Measurements from ENCODE around the gene TEDC2. TPM values are rescaled to one million over a fixed set of nuclear protein-coding genes. Genes with fewer than 3 reads are reported as not detected.

TEDC2 gene
- total and polyA plus RNA-seq, 9 of the 15 experiments (the other 6 are each of a cell fraction or from before 2014, with no cell fraction given) = 0.75 to 57.0 (median 17.6) TPM

- TF ChIP-seq VEZF1 (CRISPR knock-in tag; IDR thresholded peaks at IDR 0.05) = peak; percentile 54
- TF ChIP-seq ZNF511 (CRISPR knock-in tag; IDR thresholded peaks at IDR 0.05) = no peak
- no peak for TF ChIP-seq EWSR1 (IDR thresholded peaks at IDR 0.05; ENCODE audit: borderline replicate concordance, low read depth, partially characterized antibody)
- TF ChIP-seq ZNF830 (CRISPR knock-in tag; IDR thresholded peaks at IDR 0.05) = no peak
- TF ChIP-seq LARP7 (IDR thresholded peaks at IDR 0.05) = no peak
- TF ChIP-seq SMAD3 (CRISPR knock-in tag; conservative IDR thresholded peaks at IDR 0.05) = no peak
- TF ChIP-seq DPF2 (IDR thresholded peaks at IDR 0.05) = peak; percentile 62
- TF ChIP-seq, protein P1, sequence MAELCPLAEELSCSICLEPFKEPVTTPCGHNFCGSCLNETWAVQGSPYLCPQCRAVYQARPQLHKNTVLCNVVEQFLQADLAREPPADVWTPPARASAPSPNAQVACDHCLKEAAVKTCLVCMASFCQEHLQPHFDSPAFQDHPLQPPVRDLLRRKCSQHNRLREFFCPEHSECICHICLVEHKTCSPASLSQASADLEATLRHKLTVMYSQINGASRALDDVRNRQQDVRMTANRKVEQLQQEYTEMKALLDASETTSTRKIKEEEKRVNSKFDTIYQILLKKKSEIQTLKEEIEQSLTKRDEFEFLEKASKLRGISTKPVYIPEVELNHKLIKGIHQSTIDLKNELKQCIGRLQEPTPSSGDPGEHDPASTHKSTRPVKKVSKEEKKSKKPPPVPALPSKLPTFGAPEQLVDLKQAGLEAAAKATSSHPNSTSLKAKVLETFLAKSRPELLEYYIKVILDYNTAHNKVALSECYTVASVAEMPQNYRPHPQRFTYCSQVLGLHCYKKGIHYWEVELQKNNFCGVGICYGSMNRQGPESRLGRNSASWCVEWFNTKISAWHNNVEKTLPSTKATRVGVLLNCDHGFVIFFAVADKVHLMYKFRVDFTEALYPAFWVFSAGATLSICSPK (IDR thresholded peaks at IDR 0.05; ENCODE audit: borderline replicate concordance) = no peak
- TF ChIP-seq RBM14 (IDR thresholded peaks at IDR 0.05; ENCODE audit: borderline replicate concordance, insufficient read depth, low read depth, low read length) = no peak
- no peak for TF ChIP-seq RFX5 (IDR thresholded peaks at IDR 0.05; ENCODE audit: low read depth, low read length)
- TF ChIP-seq JUN (IDR thresholded peaks at IDR 0.05; ENCODE audit: borderline replicate concordance, low read depth, low read length) = no peak
- TF ChIP-seq JUN (CRISPR knock-in tag; IDR thresholded peaks at IDR 0.05; ENCODE audit: borderline replicate concordance) = no peak
- no peak for TF ChIP-seq ATF4 (CRISPR knock-in tag; IDR thresholded peaks at IDR 0.05)
- no peak for TF ChIP-seq NONO (IDR thresholded peaks at IDR 0.05; ENCODE audit: low read depth in 2 of 2, low read length in 1 of 2)
- TF ChIP-seq FOXJ3 (CRISPR knock-in tag; IDR thresholded peaks at IDR 0.05) = no peak
- TF ChIP-seq CHD1 (IDR thresholded peaks at IDR 0.05; ENCODE audit: low read length) = no peak
- TF ChIP-seq EZH2 (IDR thresholded peaks at IDR 0.05; ENCODE audit: borderline replicate concordance, low read depth, low read length) = no peak
- no peak for TF ChIP-seq KAT8 (IDR thresholded peaks at IDR 0.05; ENCODE audit: low read depth)
- peak; percentile 62; the same call in 1 of the 2 replicates for TF ChIP-seq ZNF592 (IDR thresholded peaks at IDR 0.05)
- TF ChIP-seq HDAC1 (IDR thresholded peaks at IDR 0.05) = peak in 1 of 2 experiments; percentile 21; a peak in 2 of 4 replicates
Measured at GRCh38 chr16:2484898-2485508, 25.1 kb downstream of the TEDC2 start (continued).

Data from K562 (cell line).